ENCODE measurements around the gene HNRNPU.

The HNRNPU gene

DNA sequence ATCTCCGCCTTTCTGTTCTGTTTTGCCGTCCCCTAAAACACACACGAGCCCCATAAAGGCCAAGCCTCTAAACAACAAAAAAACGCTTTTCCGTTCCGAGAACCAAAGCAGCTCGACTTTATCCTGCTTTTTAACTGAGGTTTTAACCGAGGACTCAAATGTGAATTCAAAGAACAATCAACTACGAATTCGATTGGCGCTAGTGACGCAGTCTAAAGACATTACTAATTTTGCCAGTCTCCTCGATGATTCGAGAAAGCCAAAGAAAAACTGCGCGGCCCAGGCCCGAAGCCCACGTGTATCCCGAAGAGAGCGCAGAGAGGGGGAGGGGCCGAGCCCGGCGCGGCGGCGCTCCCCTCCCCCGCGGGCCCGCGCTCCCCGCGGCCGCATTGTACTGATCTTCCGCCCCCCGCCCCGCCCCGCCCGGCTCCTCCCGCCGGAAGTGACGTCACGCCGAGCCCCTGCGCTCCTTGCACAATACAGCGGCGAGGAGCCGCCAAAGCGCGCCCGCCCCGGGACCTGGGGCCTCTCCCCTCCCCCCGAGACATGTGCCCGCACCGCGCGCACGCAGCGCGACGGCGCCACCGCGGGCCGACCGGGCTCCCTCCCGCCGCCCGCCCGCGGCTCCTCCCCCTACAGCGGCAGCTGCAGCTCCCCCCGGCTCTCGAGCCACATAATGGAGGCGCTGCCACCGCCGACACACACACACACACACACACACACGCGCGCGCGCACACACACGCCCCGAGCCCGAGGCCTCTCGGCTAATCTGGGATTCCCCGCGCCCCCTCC lies 1.4 kb downstream of the HNRNPU start:
- peak; percentile 95 to 98 (median 96) for DNase-seq (ENCODE audit: low read depth in 3 of 3)

- DNase-seq (ENCODE audit: low read depth in 3 of 3): no peak
These were observed 2.0 kb downstream of the HNRNPU start for GRCh38 chr1:244862354-244862698.

- no peak for DNase-seq (ENCODE audit: low read depth in 3 of 3)
These were observed 2.7 kb downstream of the HNRNPU start for GRCh38 chr1:244861683-244862082.

DNA sequence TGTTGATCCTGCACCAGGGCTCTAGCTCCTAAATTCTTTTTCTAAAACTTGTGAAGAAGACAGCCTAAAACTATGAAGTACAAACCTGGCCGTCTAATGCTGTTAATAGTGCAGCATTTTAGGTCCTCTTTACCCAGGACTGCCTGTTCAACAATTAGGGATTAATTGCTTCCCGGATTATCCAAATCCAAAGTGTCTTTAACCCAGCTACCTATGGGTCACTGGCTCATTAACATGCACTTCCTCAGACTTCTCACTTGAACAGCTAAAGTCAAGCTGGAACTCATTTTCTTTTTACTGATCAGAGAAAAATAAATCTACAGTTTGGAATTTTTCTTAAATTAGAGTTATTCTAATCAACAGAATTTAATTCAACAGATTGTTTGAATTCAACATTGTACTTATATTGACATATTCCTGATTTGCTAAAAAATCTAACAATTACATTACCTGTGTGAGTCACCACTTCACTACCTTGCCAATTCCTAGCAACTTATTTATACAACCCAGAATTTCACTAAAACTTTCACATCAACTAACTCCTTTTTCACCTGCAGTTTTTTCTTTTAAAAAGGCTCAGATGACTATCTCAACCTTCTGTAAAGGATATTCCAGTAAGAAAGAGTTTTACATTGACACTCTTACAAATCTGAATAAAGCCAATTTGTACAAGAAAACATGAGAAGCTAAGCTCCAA lies 3.3 kb downstream of the HNRNPU start:
- no peak for DNase-seq (ENCODE audit: low read depth in 3 of 3)

DNA sequence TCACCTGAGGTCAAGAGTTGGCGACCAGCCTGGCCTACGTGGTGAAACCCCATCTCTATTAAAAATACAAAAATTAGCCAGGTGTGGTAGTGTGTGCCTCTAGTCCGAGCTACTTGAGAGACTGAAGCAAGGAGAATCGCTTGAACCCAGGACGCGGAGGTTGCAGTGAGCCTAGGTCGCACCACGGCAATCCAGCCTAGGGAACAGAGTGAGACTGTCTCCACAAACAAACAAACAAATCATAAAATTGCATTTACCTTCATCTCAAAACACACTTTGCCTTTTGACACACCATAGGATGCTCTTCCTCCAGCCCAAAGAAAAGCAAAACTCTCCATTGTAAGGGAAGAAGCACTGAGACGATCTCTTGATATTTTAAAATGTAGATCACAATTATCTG lies 4.3 kb downstream of the HNRNPU start:
- DNase-seq (ENCODE audit: low read depth in 3 of 3): no peak

GRCh38 chr1:244858357-244858756 lies 6.0 kb downstream of the HNRNPU start:
- no peak for DNase-seq (ENCODE audit: low read depth in 3 of 3)

DNA sequence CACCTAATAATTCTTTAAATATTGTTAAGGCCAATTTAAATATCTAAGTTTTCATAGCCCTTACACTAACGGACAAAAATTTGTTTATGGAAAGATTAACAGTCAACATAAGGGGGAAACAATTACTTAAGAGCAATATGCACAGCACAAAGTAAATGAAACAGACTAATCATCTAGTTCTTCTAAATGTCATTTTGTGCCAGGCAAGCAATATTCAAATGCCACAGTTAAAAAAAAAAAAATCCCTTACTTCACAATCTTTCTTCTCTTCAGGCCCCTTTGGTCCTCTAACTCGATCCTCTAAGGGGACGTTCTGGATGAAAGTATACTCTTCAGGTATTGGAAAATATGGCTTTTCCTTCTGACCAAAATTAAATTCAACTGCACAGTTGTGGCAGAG lies 6.6 kb downstream of the HNRNPU start:
- DNase-seq (ENCODE audit: low read depth in 3 of 3): no peak

DNA sequence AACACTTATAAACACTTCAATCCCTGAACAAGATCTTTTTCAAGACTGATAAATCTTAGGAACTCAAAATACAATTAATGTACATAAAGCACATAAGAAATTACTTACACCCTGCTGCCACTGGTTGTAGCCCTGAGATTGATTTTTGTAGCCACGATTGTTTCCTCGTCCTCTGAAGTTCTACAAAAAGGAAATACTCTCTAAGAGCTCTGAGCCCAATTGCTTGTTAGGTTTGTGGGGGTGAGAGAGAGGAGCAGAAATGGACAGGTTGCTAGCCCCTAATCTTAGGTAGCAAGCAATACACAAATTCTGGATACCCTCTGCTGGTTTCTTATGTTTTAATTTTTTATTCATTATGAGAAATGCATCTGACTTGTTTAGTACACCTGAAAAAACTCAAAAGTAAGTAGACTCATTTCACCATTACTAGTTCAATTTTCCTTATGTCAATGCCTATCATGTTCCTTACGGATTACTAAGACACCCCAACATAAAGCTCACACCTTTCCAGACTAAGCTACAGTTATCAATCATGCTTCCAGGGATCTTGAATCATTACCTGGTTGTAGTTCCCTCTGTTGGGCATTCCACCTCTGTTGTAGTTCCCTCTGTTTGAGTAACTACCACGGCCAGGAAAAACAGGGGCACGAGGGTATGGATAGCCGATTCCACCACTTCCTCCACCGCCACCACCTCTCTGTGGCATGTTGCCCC lies 9.3 kb downstream of the HNRNPU start:
- no peak for DNase-seq (ENCODE audit: low read depth in 3 of 3)

GRCh38 chr1:244854166-244854565 lies 10.2 kb downstream of the HNRNPU start:
- no peak for DNase-seq (ENCODE audit: low read depth in 3 of 3)

- DNase-seq (ENCODE audit: low read depth in 3 of 3): no peak
These were observed 11.6 kb downstream of the HNRNPU start for GRCh38 chr1:244852694-244853093.

DNA sequence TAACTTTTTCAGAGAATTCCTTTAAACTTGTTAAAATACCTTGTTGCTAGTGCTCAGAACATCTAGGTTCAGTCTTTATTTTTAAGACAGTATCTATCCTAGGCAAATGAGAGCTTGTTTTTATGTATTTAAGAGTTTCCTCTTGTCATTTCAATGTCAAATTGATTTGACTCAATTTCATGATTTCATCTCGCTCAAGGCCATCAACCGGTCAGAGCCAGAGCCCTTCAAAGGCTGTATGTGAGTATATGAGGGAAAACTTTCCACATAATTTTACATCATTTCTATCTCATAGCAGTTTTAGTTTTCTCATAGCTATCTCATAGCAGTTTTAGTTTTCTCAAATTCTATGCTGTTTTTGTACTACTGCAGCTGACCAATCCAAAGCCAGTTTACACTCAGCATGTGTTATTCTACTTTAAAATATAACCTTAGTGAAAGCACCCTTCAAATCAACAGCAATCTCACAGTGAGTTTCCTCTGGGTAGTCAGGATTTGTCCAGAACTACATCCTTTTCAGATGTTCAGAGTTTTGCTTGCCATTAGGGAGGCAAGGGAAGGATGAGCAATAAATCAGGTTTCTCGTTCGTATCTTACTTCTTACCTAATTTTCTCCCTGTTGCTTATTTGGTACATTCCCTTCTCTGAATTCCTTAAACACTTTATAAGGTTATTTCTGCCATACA lies 12.7 kb downstream of the HNRNPU start:
- no peak for DNase-seq (ENCODE audit: low read depth in 3 of 3)

GRCh38 chr1:244850896-244851295 lies 13.4 kb downstream of the HNRNPU start:
- DNase-seq (ENCODE audit: low read depth in 3 of 3): no peak

GRCh38 chr1:244850099-244850852 lies 14.1 kb downstream of the HNRNPU start:
- no peak for DNase-seq (ENCODE audit: low read depth in 3 of 3)

GRCh38 chr1:244849189-244849866 lies 15.0 kb downstream of the HNRNPU start:
- DNase-seq (ENCODE audit: low read depth in 3 of 3): no peak

GRCh38 chr1:244846653-244847052 lies 17.7 kb downstream of the HNRNPU start:
- no peak for DNase-seq (ENCODE audit: low read depth in 3 of 3)

- DNase-seq (ENCODE audit: low read depth in 3 of 3): no peak
These were observed 19.9 kb downstream of the HNRNPU start for GRCh38 chr1:244844155-244845121.

DNA sequence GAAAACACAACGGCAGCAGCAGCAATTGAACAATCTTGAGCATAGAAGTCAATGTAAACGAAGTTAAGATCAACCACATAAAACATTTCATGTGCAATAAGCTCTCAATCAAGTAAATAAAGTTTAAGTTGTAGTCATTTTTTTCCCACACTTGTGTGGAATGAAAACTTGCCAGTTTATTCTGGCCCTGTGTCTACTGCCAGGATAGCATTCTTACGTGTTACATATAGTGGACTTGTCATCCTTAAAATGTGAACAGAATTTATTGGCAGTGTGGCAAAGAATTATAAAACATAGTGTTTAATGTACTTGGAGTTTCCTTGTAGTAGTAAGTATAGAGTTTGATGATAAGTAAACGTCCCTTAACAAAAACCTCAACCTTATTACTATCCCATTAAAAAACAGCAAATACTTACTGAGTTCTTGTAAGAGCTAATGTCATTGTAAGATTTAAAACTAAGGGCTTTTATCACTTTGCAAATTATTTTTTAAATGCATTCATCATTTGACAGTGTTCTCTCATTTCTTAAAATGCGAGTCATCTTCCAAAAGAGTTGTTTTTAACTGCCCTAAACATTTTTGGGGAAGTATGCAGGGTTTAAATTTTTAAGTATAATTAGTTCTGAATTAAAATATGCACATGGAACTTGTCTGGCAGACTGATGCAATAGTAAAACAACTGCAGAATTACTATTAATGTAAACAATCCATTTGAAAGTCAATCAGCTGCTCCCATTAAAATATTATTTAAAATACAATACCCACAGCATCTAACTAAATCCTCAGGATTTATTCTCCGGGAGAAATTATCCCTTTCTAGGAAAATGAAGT lies 21.0 kb downstream of the HNRNPU start:
- DNase-seq (ENCODE audit: low read depth in 3 of 3): no peak

GRCh38 chr1:244841273-244841927 lies 22.9 kb downstream of the HNRNPU start:
- DNase-seq (ENCODE audit: low read depth in 3 of 3): no peak
